PC-3 (cell line): ENCODE measurements around the gene UBXN4. TPM values are rescaled to one million over a fixed set of nuclear protein-coding genes. Genes with fewer than 3 reads are reported as not detected.
"Not testable (repeated sequence)": the region's sequence is repeated elsewhere in the genome, so short reads cannot be mapped to it uniquely, and the experiment has no call there.

Experiments
- ATAC-seq: fragments of 200-7000 bp; cut with Tn5 transposase; 2 replicates; pipeline ENCODE4 v1.9.1; 2020; ENCODE audit warnings: mild to moderate bottlenecking, moderate library complexity
- BruUV-seq: library from RNA; stranded (reverse); fragments of 400-500 nt; replicated peaks from 2 replicates; lab custom pipeline; 2021; lab: Mats Ljungman, UMichigan
- CTCF ChIA-PET: fragments of 300-600 bp; sonication (Branson Sonifier 250); formaldehyde crosslinking; loops from one replicate; lab custom pipeline; 2022; ENCODE audit warnings: antibody characterized with exemption; lab: Charles Lee
- POLR2A ChIA-PET: fragments of 300-600 bp; sonication (Branson Sonifier 250); formaldehyde crosslinking; loops from one replicate; lab custom pipeline; 2022; ENCODE audit warnings: antibody characterized with exemption; ENCODE audit not compliant: unreplicated experiment; lab: Charles Lee
- DNase-seq: peaks from one replicate; pipeline ENCODE4 v3.0.0-alpha.2; 2015
- H2AFZ ChIP-seq: fragments of 300-600 bp; sonication (generic); 2 replicates; pipeline ENCODE4 v1.6.0; 2016; ENCODE audit warnings: antibody characterized with exemption, low read length
- H3F3A ChIP-seq: fragments of 300-600 bp; sonication (generic); one replicate; pipeline ENCODE4 v1.6.0; 2017; ENCODE audit warnings: antibody characterized with exemption, low read length, control low read depth, mild to moderate bottlenecking; ENCODE audit not compliant: unreplicated experiment
- H3K27ac ChIP-seq: fragments of 300-600 bp; sonication (generic); 2 replicates; pipeline ENCODE4 v1.5.1; 2016; ENCODE audit warnings: mild to moderate bottlenecking, low read length
- H3K27me3 ChIP-seq: fragments of 300-600 bp; sonication (generic); 2 replicates; pipeline ENCODE4 v1.6.1; 2016; ENCODE audit warnings: low read length, mixed read lengths
- H3K36me3 ChIP-seq: fragments of 300-600 bp; sonication (generic); 2 replicates; pipeline ENCODE4 v1.6.1; 2016; ENCODE audit warnings: low read depth, mixed run types, low read length, mixed read lengths
- H3K4me1 ChIP-seq: fragments of 300-600 bp; sonication (generic); 2 replicates; pipeline ENCODE4 v1.5.1; 2016; ENCODE audit warnings: low read length; ENCODE audit not compliant: insufficient read depth
- H3K4me2 ChIP-seq: fragments of 300-600 bp; sonication (generic); 2 replicates; pipeline ENCODE4 v1.6.0; 2016; ENCODE audit warnings: low read length
- H3K4me3 ChIP-seq: fragments of 300-600 bp; sonication (generic); 2 replicates; pipeline ENCODE4 v1.5.1; 2016; ENCODE audit warnings: mild to moderate bottlenecking, low read length, mixed read lengths
- H3K79me2 ChIP-seq: fragments of 300-600 bp; sonication (generic); 2 replicates; pipeline ENCODE4 v1.6.1; 2017; ENCODE audit warnings: low read length, mixed read lengths
- H3K9ac ChIP-seq: fragments of 300-600 bp; sonication (generic); 2 replicates; pipeline ENCODE4 v1.6.0; 2016; ENCODE audit warnings: mild to moderate bottlenecking, low read length
- H3K9me2 ChIP-seq: fragments of 300-600 bp; sonication (generic); replicated peaks from 2 replicates; pipeline ENCODE4 v1.6.1; 2016; ENCODE audit warnings: mixed run types, low read length, mixed read lengths
- H3K9me3 ChIP-seq: fragments of 300-600 bp; sonication (generic); 2 replicates; pipeline ENCODE4 v1.6.1; 2016; ENCODE audit warnings: low read length, mixed read lengths
- H4K20me1 ChIP-seq: fragments of 300-600 bp; sonication (generic); 2 replicates; pipeline ENCODE4 v1.6.1; 2016; ENCODE audit warnings: low read length, mixed read lengths
- CTCF ChIP-seq: fragments of 300-600 bp; sonication (generic); conservative IDR thresholded peaks from 2 replicates; pipeline ENCODE4 v1.5.1; 2017; ENCODE audit warnings: antibody characterized with exemption, low read depth, mild to moderate bottlenecking, low read length
- EZH2 ChIP-seq: fragments of 300-600 bp; sonication (generic); IDR thresholded peaks from one replicate; pipeline ENCODE4 v1.6.1; 2017; ENCODE audit warnings: antibody characterized with exemption, mild to moderate bottlenecking, low read length; ENCODE audit not compliant: unreplicated experiment
- EZH2phosphoT487 ChIP-seq: fragments of 300-600 bp; sonication (generic); IDR thresholded peaks from 2 replicates; pipeline ENCODE4 v1.6.1; 2018; ENCODE audit warnings: mild to moderate bottlenecking, antibody characterized with exemption, low read length, borderline replicate concordance
- intact Hi-C: fragments of 100-400 bp; cut with micrococcal nuclease; formaldehyde crosslinking; loops from 2 replicates; pipeline ENCODE4 v1.9.0; 2023
- total RNA-seq: library from RNA; depleted of rRNA; stranded (reverse); fragments of >200 nt; gene quantifications from 2 replicates; pipeline ENCODE4 v1.2.3, GENCODE V29; 2014

UBXN4 gene
- total RNA-seq, 1 experiment from 2014 or later: 38.3 TPM

DNA sequence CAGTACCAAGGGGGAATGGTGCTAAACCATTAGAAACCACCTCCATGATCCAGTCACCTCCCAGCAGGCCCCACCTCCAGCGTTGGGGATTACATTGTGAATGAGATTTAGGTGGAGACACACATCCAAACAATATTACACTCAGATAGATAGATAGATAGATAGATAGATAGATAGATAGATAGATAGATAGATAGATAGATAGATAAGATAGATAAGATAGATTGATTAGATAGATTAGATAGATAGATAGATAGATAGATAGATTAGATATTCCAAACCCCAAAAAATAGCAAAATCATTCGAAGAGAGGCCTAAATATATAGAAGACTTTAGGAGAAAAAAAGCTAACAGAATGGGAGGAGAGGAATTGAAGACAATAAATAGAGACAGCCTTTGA, 42.8 kb upstream of the UBXN4 start:
- ChIA-PET CTCF (no interaction called here), POLR2A (interaction anchor here (0.6 kb wide), 1 partner anchor 258 kb away, joined by 9 read pairs; no protein-coding TSS in a partner anchor)
- Histone ChIP-seq H3K9ac (no peak overlapping the region), H3K9me3 (no peaks in the 10 kb centered on the region), H3K36me3 (peaks cover 4% of the 10 kb centered on the region; the same call in 1 of the 2 replicates), H3K27ac (no peak overlapping the region), H3F3A (no peaks in the 10 kb centered on the region), H3K9me2 (no peaks in the 10 kb centered on the region), H3K79me2 (no peaks in the 10 kb centered on the region), H2AFZ (no peak overlapping the region), H3K4me1 (no peaks in the 10 kb centered on the region; the same call in 1 of the 2 replicates), H3K4me3 (no peak overlapping the region), H3K27me3 (no peaks in the 10 kb centered on the region), H4K20me1 (no peaks in the 10 kb centered on the region), H3K4me2 (no peak overlapping the region)
- intact Hi-C loops: no loop called here
- ATAC-seq (no peak), DNase-seq (no peak)
- no TSS peak for BruUV-seq
- no peak for TF ChIP-seq EZH2
- TF ChIP-seq EZH2phosphoT487: no peak
- TF ChIP-seq CTCF: no peak

GRCh38 chr2:135701442-135701841, 40.2 kb upstream of the UBXN4 start:
- CTCF ChIA-PET: interaction anchor here (0.6 kb wide), 1 partner anchor 713 kb away, joined by 3 read pairs; no protein-coding TSS in a partner anchor
- Histone ChIP-seq H3K4me1 (no peaks in the 10 kb centered on the region; the same call in 1 of the 2 replicates), H2AFZ (no peak overlapping the region), H3K9ac (no peak overlapping the region), H3K79me2 (no peaks in the 10 kb centered on the region), H4K20me1 (no peaks in the 10 kb centered on the region), H3K4me2 (no peak overlapping the region), H3K4me3 (no peak overlapping the region), H3F3A (no peaks in the 10 kb centered on the region), H3K27ac (peak overlapping the region; percentile 6; the same call in 1 of the 2 replicates), H3K9me2 (no peaks in the 10 kb centered on the region), H3K9me3 (no peaks in the 10 kb centered on the region), H3K27me3 (no peaks in the 10 kb centered on the region), H3K36me3 (no peaks in the 10 kb centered on the region)
- ATAC-seq (peak; percentile 74), DNase-seq (peak; percentile 57)
- no TSS peak for BruUV-seq
- intact Hi-C loops: no loop called here
- POLR2A ChIA-PET: no interaction called here
- TF ChIP-seq EZH2: no peak
- no peak for TF ChIP-seq EZH2phosphoT487
- no peak for TF ChIP-seq CTCF

DNA sequence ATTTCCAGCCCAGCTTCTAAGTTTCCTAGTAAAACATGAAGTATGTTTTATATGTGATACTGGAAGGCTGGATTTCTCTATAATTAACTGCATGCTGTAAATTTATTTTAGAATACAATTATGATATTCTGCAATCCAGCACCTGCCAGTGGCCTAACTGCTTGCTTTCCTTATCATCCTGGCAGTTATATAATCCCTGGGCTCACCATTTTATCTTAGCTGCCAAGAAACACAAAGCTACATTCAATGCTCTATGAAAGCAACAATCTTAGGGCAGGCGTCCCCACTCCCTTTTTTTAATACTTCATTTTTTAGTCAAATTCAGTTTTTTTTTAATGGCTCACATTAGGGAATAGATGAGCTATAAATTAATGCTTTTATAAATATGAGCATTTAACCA, 38.4 kb upstream of the UBXN4 start:
- intact Hi-C loops: no loop called here
- no peak for DNase-seq
- TF ChIP-seq EZH2phosphoT487 (no peak), EZH2 (no peak), CTCF (no peak)
- H2AFZ ChIP-seq: no peak overlapping the region
- ChIA-PET POLR2A (no interaction called here), CTCF (interaction anchor here (0.6 kb wide), 1 partner anchor 98 kb away, joined by 3 read pairs; no protein-coding TSS in a partner anchor)
- H3K4me2 ChIP-seq: no peak overlapping the region
- no peaks in the 10 kb centered on the region for H3K79me2 ChIP-seq
- no peak overlapping the region for H3K27ac ChIP-seq
- no peaks in the 10 kb centered on the region for H3K9me2 ChIP-seq
- no peak overlapping the region for H3K9ac ChIP-seq
- H3K9me3 ChIP-seq: no peaks in the 10 kb centered on the region
- no peaks in the 10 kb centered on the region for H3K27me3 ChIP-seq
- H3F3A ChIP-seq: no peaks in the 10 kb centered on the region
- no TSS peak for BruUV-seq
- H3K36me3 ChIP-seq: no peaks in the 10 kb centered on the region
- no peaks in the 10 kb centered on the region for H4K20me1 ChIP-seq
- H3K4me3 ChIP-seq: no peak overlapping the region
- ATAC-seq: no peak
- H3K4me1 ChIP-seq: no peaks in the 10 kb centered on the region; the same call in 1 of the 2 replicates

DNA sequence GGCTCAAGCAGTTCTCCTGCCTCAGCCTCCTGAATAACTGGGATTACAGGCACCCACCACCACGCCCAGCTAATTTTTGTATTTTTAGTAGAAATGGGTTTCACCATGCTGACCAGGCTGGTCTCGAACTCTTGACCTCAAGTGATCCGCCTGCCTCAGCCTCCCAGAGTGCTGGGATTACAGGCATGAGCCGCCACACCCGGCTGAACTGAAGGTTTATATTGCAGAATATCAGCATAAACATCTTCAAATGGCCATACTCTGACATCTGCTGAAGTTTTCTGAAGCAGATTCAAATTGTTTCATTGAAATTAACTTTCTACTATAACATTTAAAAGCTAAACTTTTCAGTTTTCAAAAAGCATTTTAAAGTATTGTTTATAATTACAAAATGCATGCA, 37.6 kb upstream of the UBXN4 start:
- H3K4me3 ChIP-seq, H3F3A ChIP-seq, H3K27ac ChIP-seq, intact Hi-C loops, H3K79me2 ChIP-seq, DNase-seq, H2AFZ ChIP-seq, H4K20me1 ChIP-seq, H3K27me3 ChIP-seq, H3K36me3 ChIP-seq, H3K9ac ChIP-seq, H3K4me2 ChIP-seq, BruUV-seq, CTCF ChIA-PET, ATAC-seq, H3K9me2 ChIP-seq, H3K9me3 ChIP-seq, H3K4me1 ChIP-seq: not testable (repeated sequence)
- POLR2A ChIA-PET: interaction anchor here (0.6 kb wide), 1 partner anchor 39 kb away, joined by 7 read pairs; no protein-coding TSS in a partner anchor
